ENCODE measurements around the gene PCDH15.

Gene PCDH15

GRCh38 chr10:54139819-54140428, 661.1 kb downstream of the PCDH15 start:
- no peak overlapping the region for H3K4me3 ChIP-seq (ENCODE audit: low read length)
- no peaks in the 10 kb centered on the region for H3K4me1 ChIP-seq (ENCODE audit: control insufficient read depth, insufficient read depth, low read length)
- H3K9ac ChIP-seq (ENCODE audit: low read length) = no peak overlapping the region
- no peaks in the 10 kb centered on the region for H3K27me3 ChIP-seq (ENCODE audit: control insufficient read depth, insufficient read depth, low read length)
- H3K27ac ChIP-seq (ENCODE audit: low read depth, low read length) = no peak overlapping the region
- H3K36me3 ChIP-seq (ENCODE audit: control insufficient read depth, insufficient read depth, low read length) = no peaks in the 10 kb centered on the region

GRCh38 chr10:54137396-54137795, 663.6 kb downstream of the PCDH15 start:
- Histone ChIP-seq H3K27ac (ENCODE audit: low read depth, low read length) (no peak overlapping the region), H3K4me3 (ENCODE audit: low read length) (no peak overlapping the region), H3K4me1 (ENCODE audit: control insufficient read depth, insufficient read depth, low read length) (no peaks in the 10 kb centered on the region), H3K36me3 (ENCODE audit: control insufficient read depth, insufficient read depth, low read length) (no peaks in the 10 kb centered on the region), H3K27me3 (ENCODE audit: control insufficient read depth, insufficient read depth, low read length) (no peaks in the 10 kb centered on the region), H3K9ac (ENCODE audit: low read length) (no peak overlapping the region)

GRCh38 chr10:54133203-54133602, 667.8 kb downstream of the PCDH15 start:
- Histone ChIP-seq H3K36me3 (ENCODE audit: control insufficient read depth, insufficient read depth, low read length) (no peaks in the 10 kb centered on the region), H3K27ac (ENCODE audit: low read depth, low read length) (no peak overlapping the region), H3K27me3 (ENCODE audit: control insufficient read depth, insufficient read depth, low read length) (no peaks in the 10 kb centered on the region), H3K9ac (ENCODE audit: low read length) (no peak overlapping the region), H3K4me1 (ENCODE audit: control insufficient read depth, insufficient read depth, low read length) (no peaks in the 10 kb centered on the region), H3K4me3 (ENCODE audit: low read length) (no peak overlapping the region)

GRCh38 chr10:54131833-54132232, 669.2 kb downstream of the PCDH15 start:
- H3K4me1 ChIP-seq (ENCODE audit: control insufficient read depth, insufficient read depth, low read length) = no peaks in the 10 kb centered on the region
- H3K9ac ChIP-seq (ENCODE audit: low read length) = no peak overlapping the region
- H3K4me3 ChIP-seq (ENCODE audit: low read length) = no peak overlapping the region
- H3K27ac ChIP-seq (ENCODE audit: low read depth, low read length) = no peak overlapping the region
- no peaks in the 10 kb centered on the region for H3K27me3 ChIP-seq (ENCODE audit: control insufficient read depth, insufficient read depth, low read length)
- H3K36me3 ChIP-seq (ENCODE audit: control insufficient read depth, insufficient read depth, low read length) = no peaks in the 10 kb centered on the region

GRCh38 chr10:54130394-54130793, 670.6 kb downstream of the PCDH15 start:
- no peak overlapping the region for H3K9ac ChIP-seq (ENCODE audit: low read length)
- H3K4me1 ChIP-seq (ENCODE audit: control insufficient read depth, insufficient read depth, low read length) = no peaks in the 10 kb centered on the region
- H3K4me3 ChIP-seq (ENCODE audit: low read length) = no peak overlapping the region
- H3K27ac ChIP-seq (ENCODE audit: low read depth, low read length) = no peak overlapping the region
- H3K27me3 ChIP-seq (ENCODE audit: control insufficient read depth, insufficient read depth, low read length) = no peaks in the 10 kb centered on the region
- H3K36me3 ChIP-seq (ENCODE audit: control insufficient read depth, insufficient read depth, low read length) = no peaks in the 10 kb centered on the region

- Histone ChIP-seq H3K4me1 (ENCODE audit: control insufficient read depth, insufficient read depth, low read length) (no peaks in the 10 kb centered on the region), H3K27ac (ENCODE audit: low read depth, low read length) (no peak overlapping the region), H3K27me3 (ENCODE audit: control insufficient read depth, insufficient read depth, low read length) (no peaks in the 10 kb centered on the region), H3K36me3 (ENCODE audit: control insufficient read depth, insufficient read depth, low read length) (no peaks in the 10 kb centered on the region), H3K9ac (ENCODE audit: low read length) (no peak overlapping the region), H3K4me3 (ENCODE audit: low read length) (no peak overlapping the region)
Measured at GRCh38 chr10:54125098-54125747, 675.8 kb downstream of the PCDH15 start.

- H3K36me3 ChIP-seq (ENCODE audit: control insufficient read depth, insufficient read depth, low read length) = no peaks in the 10 kb centered on the region
- no peak overlapping the region for H3K9ac ChIP-seq (ENCODE audit: low read length)
- H3K27ac ChIP-seq (ENCODE audit: low read depth, low read length) = no peak overlapping the region
- no peaks in the 10 kb centered on the region for H3K4me1 ChIP-seq (ENCODE audit: control insufficient read depth, insufficient read depth, low read length)
- no peaks in the 10 kb centered on the region for H3K27me3 ChIP-seq (ENCODE audit: control insufficient read depth, insufficient read depth, low read length)
- no peak overlapping the region for H3K4me3 ChIP-seq (ENCODE audit: low read length)
Measured at GRCh38 chr10:54124209-54124885, 676.7 kb downstream of the PCDH15 start.

GRCh38 chr10:54120806-54121205, 680.2 kb downstream of the PCDH15 start:
- H3K27ac ChIP-seq (ENCODE audit: low read depth, low read length) = no peak overlapping the region
- no peaks in the 10 kb centered on the region for H3K36me3 ChIP-seq (ENCODE audit: control insufficient read depth, insufficient read depth, low read length)
- no peak overlapping the region for H3K4me3 ChIP-seq (ENCODE audit: low read length)
- H3K4me1 ChIP-seq (ENCODE audit: control insufficient read depth, insufficient read depth, low read length) = no peaks in the 10 kb centered on the region
- no peaks in the 10 kb centered on the region for H3K27me3 ChIP-seq (ENCODE audit: control insufficient read depth, insufficient read depth, low read length)
- no peak overlapping the region for H3K9ac ChIP-seq (ENCODE audit: low read length)

GRCh38 chr10:54108961-54109360, 692.1 kb downstream of the PCDH15 start:
- Histone ChIP-seq H3K27me3 (ENCODE audit: control insufficient read depth, insufficient read depth, low read length) (no peaks in the 10 kb centered on the region), H3K4me1 (ENCODE audit: control insufficient read depth, insufficient read depth, low read length) (no peaks in the 10 kb centered on the region)

GRCh38 chr10:54096892-54097291, 704.1 kb downstream of the PCDH15 start:
- no peaks in the 10 kb centered on the region for H3K36me3 ChIP-seq (ENCODE audit: control insufficient read depth, insufficient read depth, low read length)
- no peak overlapping the region for H3K9ac ChIP-seq (ENCODE audit: low read length)
- H3K4me1 ChIP-seq (ENCODE audit: control insufficient read depth, insufficient read depth, low read length) = no peaks in the 10 kb centered on the region
- no peaks in the 10 kb centered on the region for H3K27me3 ChIP-seq (ENCODE audit: control insufficient read depth, insufficient read depth, low read length)
- no peak overlapping the region for H3K4me3 ChIP-seq (ENCODE audit: low read length)
- no peak overlapping the region for H3K27ac ChIP-seq (ENCODE audit: low read depth, low read length)

More at GRCh38 chr10:54108961-54109360, 692.1 kb downstream of the PCDH15 start:
- Histone ChIP-seq H3K36me3 (ENCODE audit: control insufficient read depth, insufficient read depth, low read length) (no peaks in the 10 kb centered on the region), H3K4me3 (ENCODE audit: low read length) (no peak overlapping the region), H3K9ac (ENCODE audit: low read length) (no peak overlapping the region), H3K27ac (ENCODE audit: low read depth, low read length) (no peak overlapping the region)

- Histone ChIP-seq H3K27me3 (ENCODE audit: control insufficient read depth, insufficient read depth, low read length) (no peaks in the 10 kb centered on the region), H3K4me1 (ENCODE audit: control insufficient read depth, insufficient read depth, low read length) (no peaks in the 10 kb centered on the region), H3K4me3 (ENCODE audit: low read length) (no peak overlapping the region), H3K36me3 (ENCODE audit: control insufficient read depth, insufficient read depth, low read length) (no peaks in the 10 kb centered on the region), H3K9ac (ENCODE audit: low read length) (no peak overlapping the region), H3K27ac (ENCODE audit: low read depth, low read length) (no peak overlapping the region)
Measured at GRCh38 chr10:54094321-54094720, 706.7 kb downstream of the PCDH15 start.

GRCh38 chr10:54091237-54091636, 709.8 kb downstream of the PCDH15 start:
- Histone ChIP-seq H3K27me3 (ENCODE audit: control insufficient read depth, insufficient read depth, low read length) (no peaks in the 10 kb centered on the region), H3K9ac (ENCODE audit: low read length) (no peak overlapping the region), H3K4me3 (ENCODE audit: low read length) (no peak overlapping the region), H3K36me3 (ENCODE audit: control insufficient read depth, insufficient read depth, low read length) (no peaks in the 10 kb centered on the region), H3K4me1 (ENCODE audit: control insufficient read depth, insufficient read depth, low read length) (no peaks in the 10 kb centered on the region), H3K27ac (ENCODE audit: low read depth, low read length) (no peak overlapping the region)

GRCh38 chr10:54081950-54082349, 719.1 kb downstream of the PCDH15 start:
- Histone ChIP-seq H3K4me3 (ENCODE audit: low read length) (no peak overlapping the region), H3K27me3 (ENCODE audit: control insufficient read depth, insufficient read depth, low read length) (no peaks in the 10 kb centered on the region), H3K27ac (ENCODE audit: low read depth, low read length) (no peak overlapping the region), H3K36me3 (ENCODE audit: control insufficient read depth, insufficient read depth, low read length) (no peaks in the 10 kb centered on the region), H3K9ac (ENCODE audit: low read length) (no peak overlapping the region), H3K4me1 (ENCODE audit: control insufficient read depth, insufficient read depth, low read length) (no peaks in the 10 kb centered on the region)
